Sigmoid colon (tissue), 7 donors: ENCODE data around the gene ZNF549. TPM values are rescaled to one million over a fixed set of nuclear protein-coding genes. Genes with fewer than 3 reads are reported as not detected.
"Not testable (repeated sequence)": the region's sequence is repeated elsewhere in the genome, so short reads cannot be mapped to it uniquely, and the experiment has no call there.

Experiments used
- DNase-seq: peaks from one replicate; pipeline ENCODE4 v3.0.0-alpha.2; 2019
- H3K27ac ChIP-seq, 4 donors: fragments of 200-600 bp; sonication (generic); one replicate each; pipeline ENCODE4 v1.5.1; 2016 to 2019; ENCODE audit warnings: mild to moderate bottlenecking in 1 of 4
- H3K27me3 ChIP-seq, 3 donors: fragments of 200-600 bp; sonication (generic); one replicate each; pipeline ENCODE4 v1.5.1; 2019; ENCODE audit warnings: mild to moderate bottlenecking in 1 of 3
- H3K36me3 ChIP-seq, 4 donors: fragments of 200-600 bp; sonication (generic); one replicate each; pipeline ENCODE4 v1.5.1; 2016 to 2019
- H3K4me1 ChIP-seq, 4 donors: fragments of 200-600 bp; sonication (generic); one replicate each; pipeline ENCODE4 v1.5.1; 2017 to 2019
- H3K4me3 ChIP-seq, 4 donors: fragments of 200-600 bp; sonication (generic); one replicate each; pipeline ENCODE4 v1.5.1; 2017 to 2019; ENCODE audit warnings: mild to moderate bottlenecking in 2 of 4, moderate library complexity in 1 of 4
- H3K9me3 ChIP-seq, 4 donors: fragments of 200-600 bp in 3 of 4; sonication (generic) in 3 of 4; one replicate each; pipeline versions ENCODE4 v1.5.1 to v1.6.1; 2013 to 2019
- CTCF ChIP-seq, 4 experiments: fragments of 450-650 bp in 3 of 4; fragments of 200-600 bp in 1 of 4; IDR thresholded peaks; one replicate each; pipeline ENCODE4 v1.5.1; 2016 to 2019; ENCODE audit warnings: antibody characterized with exemption in 4 of 4, mild to moderate bottlenecking in 3 of 4, moderate library complexity in 2 of 4
- EP300 ChIP-seq, 4 donors: sonication (generic); formaldehyde crosslinking; IDR thresholded peaks; one replicate each; pipeline ENCODE4 v1.6.1; 2017; ENCODE audit warnings: antibody characterized with exemption in 4 of 4
- POLR2A ChIP-seq, 2 donors: fragments of 450-650 bp; IDR thresholded peaks; one replicate each; pipeline ENCODE4 v1.6.1; 2016; ENCODE audit warnings: antibody characterized with exemption in 2 of 2, mild to moderate bottlenecking in 2 of 2, moderate library complexity in 2 of 2
- POLR2AphosphoS5 ChIP-seq, 4 donors: sonication (generic); formaldehyde crosslinking; IDR thresholded peaks; one replicate each; pipeline ENCODE4 v1.6.1; 2017; ENCODE audit warnings: antibody characterized with exemption in 4 of 4
- WGBS, 2 donors: extraction: QIAGEN DNeasy Blood & Tissue Kit; methylation state at CpG; one replicate each; pipeline ENCODE4 v1.1.7; 2013; 5-methylcytosine and 5-hydroxymethylcytosine counted together
- intact Hi-C: fragments of 100-400 bp; cut with DNase I; formaldehyde crosslinking; loops from one replicate; pipeline ENCODE4 v1.15.1; 2023
- polyA plus RNA-seq, 3 donors: library from polyadenylated mRNA; stranded (reverse); fragments of 200-250 nt; gene quantifications; one replicate each; pipeline ENCODE4 v1.2.3, GENCODE V29; 2013
- total RNA-seq, 4 donors: library from RNA; depleted of rRNA; stranded (reverse); fragments of >200 nt; gene quantifications; one replicate each; pipeline ENCODE4 v1.1.0, GENCODE V29; 2016
- donor health status: healthy with polysubstance abuse.
- donor health status: Bipolar disorder and iron deficiency.
- donor health status: healthy.

ZNF549 gene
- total RNA-seq (1 to 10 TPM; 4.2 to 6.4 (median 5.5) TPM), polyA plus RNA-seq (1 to 10 TPM in 2 of 3 donors, under 1 TPM in 1; 0.46 to 2.6 (median 1.2) TPM)

- Histone ChIP-seq H3K27ac (peak within 1 kb of the TSS; percentile 81 to 86 (median 83)), H3K27me3 (no peaks in the 10 kb centered on the region), H3K9me3 (peaks cover 0 to 4% (median 4%) of the 10 kb centered on the region in 4 donors), H3K36me3 (peaks cover under 1 to 16% (median 4%) of the 10 kb centered on the region in 4 donors), H3K4me1 (peaks cover 0 to 13% (median 10%) of the 10 kb centered on the region in 4 donors), H3K4me3 (peak within 1 kb of the TSS; percentile 63 to 94 (median 77))
- no peak for TF ChIP-seq CTCF (IDR thresholded peaks at IDR 0.05)
- peak in 1 of 4 donors; percentile 37 for TF ChIP-seq EP300 (IDR thresholded peaks at IDR 0.05)
- TF ChIP-seq POLR2AphosphoS5 (IDR thresholded peaks at IDR 0.05): peak; percentile 44 to 72 (median 64)
- intact Hi-C loops: no loop called here
- 1 to 2% methylated on average over 64 of the region's 64 CpGs for WGBS, 2 donors
- DNase-seq: peak; percentile 95
These were observed at the start of gene ZNF549 for GRCh38 chr19:57527136-57527881. Gene ZNF549, plus strand, starts transcription at chr19:57527356. Its CDS starts 218 bp downstream, at chr19:57527574.

GRCh38 chr19:57487477-57488298 lies 39.5 kb upstream of the ZNF549 start, which contains the start of gene ZNF419:
Gene ZNF419, plus strand, starts transcription at chr19:57487750. Its CDS starts 201 bp downstream, at chr19:57487951.
- peak within 1 kb of the TSS; percentile 77 to 98 (median 92) for H3K4me3 ChIP-seq
- TF ChIP-seq POLR2AphosphoS5 (IDR thresholded peaks at IDR 0.05): peak; percentile 51 to 85 (median 72)
- H3K4me1 ChIP-seq, H3K27me3 ChIP-seq, H3K9me3 ChIP-seq, intact Hi-C loops: not testable (repeated sequence)
- H3K27ac ChIP-seq: peak within 1 kb of the TSS; percentile 76 to 81 (median 78)
- 1% methylated on average over 59 to 60 of the region's 69 CpGs for WGBS, 2 donors
- peak; percentile 94 for DNase-seq
- H3K36me3 ChIP-seq: peaks cover 5 to 24% (median 15%) of the 10 kb centered on the region in 4 donors

- H3K27ac ChIP-seq, H3K4me3 ChIP-seq, H3K27me3 ChIP-seq, DNase-seq, H3K4me1 ChIP-seq, intact Hi-C loops: not testable (repeated sequence)
- H3K36me3 ChIP-seq: peaks cover 10 to 30% (median 21%) of the 10 kb centered on the region in 4 donors
- no CpG with 5 or more reads among the region's 1 CpG for WGBS, 2 donors
- peaks cover 0 to 11% (median 1%) of the 10 kb centered on the region in 4 donors for H3K9me3 ChIP-seq
These were observed 38.9 kb upstream of the ZNF549 start for GRCh38 chr19:57488299-57488644.

GRCh38 chr19:57499332-57499679 lies 27.9 kb upstream of the ZNF549 start:
- H3K9me3 ChIP-seq: peaks cover 0 to 15% (median 3%) of the 10 kb centered on the region in 4 donors
- H3K27ac ChIP-seq, H3K27me3 ChIP-seq, H3K4me3 ChIP-seq, intact Hi-C loops, DNase-seq, H3K4me1 ChIP-seq: not testable (repeated sequence)
- H3K36me3 ChIP-seq: peaks cover 0 to 15% (median 4%) of the 10 kb centered on the region in 4 donors

GRCh38 chr19:57499680-57500395 lies 27.3 kb upstream of the ZNF549 start, which contains the start of gene ZNF773:
Gene ZNF773, plus strand, starts transcription at chr19:57499938. Its CDS starts 143 bp downstream, at chr19:57500081.
- Histone ChIP-seq H3K36me3 (peaks cover 0 to 17% (median 2%) of the 10 kb centered on the region in 4 donors), H3K9me3 (peaks cover 0 to 13% (median 3%) of the 10 kb centered on the region in 4 donors), H3K27ac (peak within 1 kb of the TSS; percentile 81 to 92 (median 90)), H3K4me3 (peak within 1 kb of the TSS; percentile 84 to 88 (median 87))
- 0 to 1% methylated on average over 61 to 62 of the region's 69 CpGs for WGBS, 2 donors
- H3K4me1 ChIP-seq, intact Hi-C loops, H3K27me3 ChIP-seq: not testable (repeated sequence)
- peak; percentile 48 to 57 for TF ChIP-seq POLR2A (IDR thresholded peaks at IDR 0.05)
- TF ChIP-seq POLR2AphosphoS5 (IDR thresholded peaks at IDR 0.05): peak; percentile 63 to 93 (median 89)
- DNase-seq: peak; percentile 97

GRCh38 chr19:57500400-57500799 lies 26.8 kb upstream of the ZNF549 start:
- 6 to 23% methylated on average over 1 of the region's 4 CpGs for WGBS, 2 donors
- DNase-seq, H3K27ac ChIP-seq, H3K27me3 ChIP-seq, intact Hi-C loops, H3K4me1 ChIP-seq: not testable (repeated sequence)
- Histone ChIP-seq H3K36me3 (peaks cover 2 to 20% (median 3%) of the 10 kb centered on the region in 4 donors), H3K9me3 (peaks cover 0 to 13% (median 3%) of the 10 kb centered on the region in 4 donors), H3K4me3 (peak overlapping the region in 3 of 4 donors; percentile 86 to 88 (median 88))
